HG02763 (cell line): Measurements from ENCODE around the gene SLC16A3.
A peak's percentile ranks its signal among the peaks of the same experiment; 100 is the strongest.
"Not testable (repeated sequence)": the region's sequence is repeated elsewhere in the genome, so short reads cannot be mapped to it uniquely, and the experiment has no call there.

Experiments used
- ATAC-seq: cut with Tn5 transposase; IDR thresholded peaks from one replicate; pipeline ENCODE4 v1.9.1; 2021; ENCODE audit warnings: mild to moderate bottlenecking, moderate library complexity; ENCODE audit not compliant: unreplicated experiment

The SLC16A3 gene

GRCh38 chr17:82259972-82260961, 31.4 kb downstream of the SLC16A3 start:
- ATAC-seq, result not testable (repeated sequence)

GRCh38 chr17:82262344-82262743, 33.5 kb downstream of the SLC16A3 start:
- no peak for ATAC-seq

DNA sequence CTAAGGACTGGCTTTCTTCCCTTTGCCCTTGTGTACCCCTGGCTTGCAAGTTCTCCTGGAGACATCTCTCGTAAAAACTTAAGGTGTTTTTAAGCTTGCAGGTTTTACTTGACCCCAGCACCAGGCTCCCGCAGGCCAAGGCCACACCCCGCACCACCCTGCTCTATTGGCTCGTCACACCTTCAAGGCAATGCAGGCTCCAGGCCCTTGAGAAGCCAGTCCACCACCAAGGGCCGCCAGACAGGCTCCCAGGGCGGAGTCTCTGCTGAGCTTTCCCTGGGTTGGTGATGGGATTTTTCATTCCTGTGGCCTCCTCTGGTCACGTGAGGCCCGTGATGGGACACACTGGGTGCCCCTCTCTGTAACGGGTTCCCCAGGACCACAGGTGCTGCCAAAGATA, 34.8 kb downstream of the SLC16A3 start:
- ATAC-seq, result no peak

- ATAC-seq, result no peak
Measured at GRCh38 chr17:82266142-82266541, 37.3 kb downstream of the SLC16A3 start.

DNA sequence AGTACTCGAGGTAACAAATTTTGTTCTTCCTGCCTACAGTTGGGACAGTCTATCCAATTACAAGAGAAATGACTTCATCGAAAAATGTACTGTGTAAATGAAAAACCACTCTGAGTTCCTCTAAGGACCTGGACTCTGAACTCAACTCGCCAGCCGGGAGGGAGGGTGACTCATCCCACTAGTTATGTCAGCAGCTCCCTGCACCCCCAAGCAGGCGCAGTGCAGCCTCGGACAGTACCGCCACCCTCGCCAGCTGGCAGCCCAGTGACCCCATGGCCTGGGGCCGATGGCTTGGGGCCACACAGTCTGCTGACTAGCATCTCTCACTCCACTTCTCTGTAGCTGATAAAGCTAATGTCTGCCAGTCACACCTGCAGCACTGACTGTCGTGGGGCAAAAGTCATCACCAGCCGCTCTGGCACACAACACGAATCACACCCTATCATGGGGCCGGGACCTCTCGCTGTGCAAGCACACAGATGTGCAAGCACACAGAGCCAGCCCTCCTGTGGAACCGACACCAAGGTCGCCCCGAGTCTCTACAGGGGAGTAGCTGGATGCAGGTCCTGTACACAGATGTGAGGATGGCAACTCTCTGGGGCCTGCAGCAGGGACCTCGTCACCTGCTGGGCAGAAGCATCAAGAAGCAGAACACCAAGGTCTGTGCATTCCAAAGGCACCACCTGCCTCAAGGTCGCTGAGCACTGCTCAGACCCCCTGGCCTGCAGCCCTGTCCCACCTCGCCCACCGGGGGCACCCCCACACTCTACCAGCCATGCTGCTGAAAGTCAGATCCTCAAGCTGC, 38.9 kb downstream of the SLC16A3 start:
- ATAC-seq, result no peak

DNA sequence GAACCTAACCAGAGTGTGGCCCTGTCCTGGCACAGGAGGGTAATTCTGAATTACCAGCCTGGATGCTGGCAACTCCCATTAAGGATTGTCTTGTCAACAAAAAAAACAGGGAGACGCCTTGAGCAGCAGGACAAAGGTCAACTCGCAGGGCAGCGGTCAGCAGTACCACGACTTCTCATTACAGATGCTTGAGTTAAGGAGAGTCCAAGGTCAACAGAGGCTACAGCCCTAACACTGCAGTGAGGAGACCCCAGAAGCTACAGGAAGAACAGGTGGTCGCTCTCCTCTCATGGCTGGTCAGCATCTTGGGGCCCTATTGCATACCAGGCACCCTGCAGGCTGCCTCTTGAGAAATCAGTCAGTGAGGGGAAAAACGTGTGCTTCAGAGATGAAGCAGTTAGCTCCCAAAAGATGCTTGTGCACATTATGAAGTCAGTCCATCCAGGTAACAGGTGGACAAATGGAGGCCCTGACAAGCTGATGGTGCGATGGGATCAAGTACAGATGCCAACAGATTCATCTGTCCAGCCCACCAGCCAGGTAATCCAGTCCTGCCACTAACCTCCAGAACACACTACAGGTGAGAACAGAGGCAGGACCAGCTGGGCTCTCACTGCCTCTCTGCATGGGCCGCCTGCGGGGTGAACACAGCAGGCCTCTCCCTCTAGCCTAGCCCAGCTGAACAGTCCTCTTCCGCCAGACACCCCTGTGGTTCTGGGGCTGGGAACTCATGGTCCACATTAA, 40.5 kb downstream of the SLC16A3 start:
- no peak for ATAC-seq

- no peak for ATAC-seq
Measured at GRCh38 chr17:82269882-82270500, 41.1 kb downstream of the SLC16A3 start.

GRCh38 chr17:82270651-82271050, 41.8 kb downstream of the SLC16A3 start:
- no peak for ATAC-seq

DNA sequence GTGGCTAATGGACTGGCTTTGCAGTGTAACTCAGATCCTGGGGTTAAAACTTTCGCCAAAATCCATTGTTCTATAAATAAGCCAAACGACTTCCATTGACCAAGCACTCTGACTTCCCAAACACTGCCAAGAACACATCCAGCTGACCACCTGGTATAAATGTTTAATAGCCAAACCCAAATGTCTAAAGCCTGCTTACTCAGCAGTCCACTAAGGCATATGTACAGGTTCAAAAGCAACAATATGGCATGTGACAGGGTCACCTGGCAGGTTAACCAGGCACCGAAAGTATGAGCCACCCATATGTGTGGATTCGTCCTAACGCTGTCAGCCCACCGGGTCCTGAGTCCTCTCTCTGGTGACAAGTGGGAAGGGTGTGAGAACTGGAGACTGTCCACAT, 42.6 kb downstream of the SLC16A3 start:
- no peak for ATAC-seq

- ATAC-seq, result no peak
Measured at GRCh38 chr17:82272495-82273326, 43.9 kb downstream of the SLC16A3 start.

- ATAC-seq, result peak; percentile 62
Measured at GRCh38 chr17:82273327-82274133, 44.7 kb downstream of the SLC16A3 start, which contains the start of gene CSNK1D. TSS of gene CSNK1D (minus strand) at chr17:82273700. CDS start at chr17:82273381, 319 bp downstream.

DNA sequence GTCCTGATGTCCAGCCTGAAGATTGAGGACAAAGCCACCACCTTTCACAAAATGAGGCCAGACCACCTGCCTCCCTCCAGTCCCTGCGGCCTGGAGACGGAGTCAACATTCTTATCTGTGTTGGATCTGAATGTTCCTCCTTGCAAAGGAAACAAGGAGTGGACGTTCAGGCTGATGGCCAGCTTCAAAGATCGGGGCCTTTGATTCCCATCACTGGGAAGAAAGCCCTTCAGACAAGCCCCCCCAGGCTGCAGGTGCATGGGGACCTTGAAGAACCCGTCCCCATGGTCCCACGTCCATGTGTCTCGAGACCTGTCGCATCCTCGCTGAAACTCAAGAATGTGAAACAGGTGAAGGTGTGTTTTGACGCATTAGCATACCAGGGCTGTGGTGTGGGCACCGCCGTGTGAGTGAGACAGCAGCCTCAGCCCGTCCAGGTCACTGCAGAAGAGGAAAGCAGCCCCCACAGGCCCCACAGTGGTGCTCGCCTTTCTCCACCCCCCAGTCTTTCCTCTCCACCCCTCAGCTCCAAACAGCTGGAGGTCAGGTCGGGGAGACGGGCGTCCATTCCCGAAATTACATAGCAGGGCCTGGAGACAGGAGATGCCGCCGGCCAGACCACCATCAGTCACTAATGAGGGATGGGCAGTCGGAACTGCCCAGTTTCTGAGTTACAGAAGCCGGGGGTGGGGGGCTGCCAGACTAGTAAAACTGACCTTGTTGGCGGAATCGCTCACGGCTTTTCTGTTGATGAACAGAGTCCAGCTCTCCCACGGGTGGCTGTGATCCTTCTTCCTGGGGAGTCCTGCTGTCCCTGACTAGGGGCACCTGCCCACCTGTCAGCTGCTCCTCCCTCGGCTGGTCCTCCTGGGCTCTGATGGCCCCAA, 45.5 kb downstream of the SLC16A3 start:
- ATAC-seq, result no peak

- no peak for ATAC-seq
Measured at GRCh38 chr17:82275326-82275725, 46.5 kb downstream of the SLC16A3 start.

DNA sequence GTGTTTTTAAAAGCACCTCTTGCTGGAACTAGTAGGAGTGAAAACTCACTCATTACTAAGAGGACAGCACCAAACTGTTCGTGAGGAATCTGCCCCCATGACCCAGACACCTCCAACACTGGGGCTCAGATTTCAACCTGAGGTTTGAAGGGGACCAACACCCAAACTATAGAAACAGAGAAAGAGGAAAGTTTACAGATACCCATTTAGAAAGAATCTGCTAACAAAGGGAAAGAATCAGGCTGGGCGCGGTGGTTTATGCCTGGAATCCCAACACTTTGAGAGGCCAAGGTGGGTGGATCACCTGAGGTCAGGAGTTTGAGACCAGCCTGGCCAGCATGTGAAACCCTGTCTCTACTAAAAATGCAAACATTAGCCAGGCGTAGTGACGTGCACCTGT, 48.1 kb downstream of the SLC16A3 start:
- no peak for ATAC-seq

DNA sequence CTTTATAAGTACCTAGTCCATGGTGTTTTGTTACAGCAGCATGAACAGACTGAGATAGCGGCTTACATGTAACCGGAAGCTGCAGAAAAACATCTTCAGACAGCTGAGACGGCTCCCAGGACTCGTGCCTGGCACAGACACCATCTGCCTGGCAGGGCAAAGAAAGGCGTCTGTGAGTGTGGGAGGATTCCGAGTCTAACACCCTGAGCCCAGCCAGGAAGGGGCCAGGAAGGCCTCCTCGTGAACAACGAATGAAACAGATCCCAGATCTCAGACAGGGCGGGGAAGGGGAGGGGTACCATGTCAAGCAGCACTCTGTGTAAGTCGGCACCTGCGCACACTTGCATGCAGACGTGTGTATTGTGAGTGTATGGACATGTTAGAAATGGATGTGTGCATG, 49.0 kb downstream of the SLC16A3 start:
- ATAC-seq, result no peak

DNA sequence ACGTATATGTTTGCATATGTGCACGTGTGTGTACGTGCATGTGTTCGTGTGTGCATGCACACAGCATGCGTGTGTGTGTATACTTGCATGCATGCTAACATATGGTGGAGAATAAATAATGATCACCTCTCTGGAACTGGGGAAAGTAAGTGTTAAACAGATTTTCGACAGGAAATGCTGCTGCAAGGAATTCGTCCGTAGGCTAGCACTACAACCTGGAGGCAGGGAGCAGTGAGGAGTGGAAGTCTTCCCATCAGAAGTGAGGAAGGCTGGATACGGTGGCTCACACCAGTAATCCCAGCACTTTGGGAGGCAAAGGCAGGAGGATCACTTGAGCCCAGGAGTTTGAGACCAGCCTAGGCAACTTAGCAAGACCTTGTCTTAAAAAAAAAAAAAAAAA, 49.5 kb downstream of the SLC16A3 start:
- ATAC-seq, result no peak

DNA sequence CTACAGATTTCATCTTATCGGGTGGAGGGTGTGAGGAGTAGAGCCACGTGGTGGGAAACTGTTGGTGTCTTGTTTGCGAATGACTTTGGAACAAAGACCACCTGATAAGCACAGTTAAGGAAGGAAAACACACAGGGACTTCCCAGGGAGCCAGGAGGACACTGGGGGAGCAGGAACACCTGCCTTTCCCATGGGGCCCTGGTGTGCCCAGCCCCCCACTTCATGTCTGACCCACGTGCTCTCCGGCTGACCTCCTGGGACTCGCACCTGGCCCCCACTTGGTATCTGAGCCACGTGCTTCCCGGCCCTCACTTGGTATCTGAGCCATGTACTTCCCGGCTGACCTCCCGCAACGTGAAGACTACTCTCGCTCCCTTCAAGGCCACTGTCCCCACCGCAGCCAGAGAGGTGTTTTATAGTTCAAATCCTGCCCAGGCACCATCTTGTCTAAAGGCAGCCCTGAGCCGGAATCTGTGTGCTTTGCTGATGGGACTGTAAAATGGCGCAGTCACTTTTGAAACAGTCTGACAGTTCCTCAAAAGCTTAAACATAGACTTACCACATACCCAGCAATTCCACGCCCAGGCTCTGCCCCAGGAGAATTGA, 50.0 kb downstream of the SLC16A3 start:
- no peak for ATAC-seq
